Tibial artery (tissue), 4 donors: Measurements from ENCODE around the gene BCKDHA.
"Not testable (repeated sequence)": the region's sequence is repeated elsewhere in the genome, so short reads cannot be mapped to it uniquely, and the experiment has no call there.

Experiments
- DNase-seq, 2 donors: peaks; one replicate each; pipeline ENCODE4 v3.0.0-alpha.2; 2019
- H3K27ac ChIP-seq, 2 donors: fragments of 200-600 bp; sonication (generic) in 1 of 2; 1 replicate in 1 of 2; 2 replicates in 1 of 2; pipeline ENCODE4 v1.5.1; 2018 to 2019; ENCODE audit warnings: mild to moderate bottlenecking in 1 of 2
- H3K27me3 ChIP-seq, 2 donors: fragments of 200-600 bp; sonication (generic) in 1 of 2; one replicate each; pipeline versions ENCODE4 v1.5.1 to v1.6.0; 2016 to 2019
- H3K36me3 ChIP-seq, 3 donors: fragments of 200-600 bp; sonication (generic) in 2 of 3; one replicate each; pipeline ENCODE4 v1.5.1; 2016 to 2019; ENCODE audit warnings: mild to moderate bottlenecking in 2 of 3
- H3K4me1 ChIP-seq, 4 donors: fragments of 200-600 bp; sonication (generic) in 2 of 4; 1 replicate in 3 of 4; 2 replicates in 1 of 4; pipeline ENCODE4 v1.5.1; 2016 to 2019
- H3K4me3 ChIP-seq, 2 donors: fragments of 200-600 bp; sonication (generic) in 1 of 2; 1 replicate in 1 of 2; 2 replicates in 1 of 2; pipeline ENCODE4 v1.5.1; 2018 to 2019; ENCODE audit warnings: mild to moderate bottlenecking in 2 of 2
- H3K9me3 ChIP-seq, 3 donors: fragments of 200-600 bp; sonication (generic) in 1 of 3; one replicate each; pipeline ENCODE4 v1.5.1; 2016 to 2019
- CTCF ChIP-seq, 2 experiments: fragments of 200-600 bp in 1 of 2; fragments of 450-650 bp in 1 of 2; IDR thresholded peaks; one replicate each; pipeline ENCODE4 v1.5.1; 2017 to 2019; ENCODE audit warnings: antibody characterized with exemption in 2 of 2, mild to moderate bottlenecking in 1 of 2, moderate library complexity in 1 of 2
- intact Hi-C: fragments of 100-400 bp; cut with DNase I; formaldehyde crosslinking; loops from one replicate; pipeline ENCODE4 v1.15.0; 2023; ENCODE audit warnings: low total_unique reads

Gene BCKDHA

DNA sequence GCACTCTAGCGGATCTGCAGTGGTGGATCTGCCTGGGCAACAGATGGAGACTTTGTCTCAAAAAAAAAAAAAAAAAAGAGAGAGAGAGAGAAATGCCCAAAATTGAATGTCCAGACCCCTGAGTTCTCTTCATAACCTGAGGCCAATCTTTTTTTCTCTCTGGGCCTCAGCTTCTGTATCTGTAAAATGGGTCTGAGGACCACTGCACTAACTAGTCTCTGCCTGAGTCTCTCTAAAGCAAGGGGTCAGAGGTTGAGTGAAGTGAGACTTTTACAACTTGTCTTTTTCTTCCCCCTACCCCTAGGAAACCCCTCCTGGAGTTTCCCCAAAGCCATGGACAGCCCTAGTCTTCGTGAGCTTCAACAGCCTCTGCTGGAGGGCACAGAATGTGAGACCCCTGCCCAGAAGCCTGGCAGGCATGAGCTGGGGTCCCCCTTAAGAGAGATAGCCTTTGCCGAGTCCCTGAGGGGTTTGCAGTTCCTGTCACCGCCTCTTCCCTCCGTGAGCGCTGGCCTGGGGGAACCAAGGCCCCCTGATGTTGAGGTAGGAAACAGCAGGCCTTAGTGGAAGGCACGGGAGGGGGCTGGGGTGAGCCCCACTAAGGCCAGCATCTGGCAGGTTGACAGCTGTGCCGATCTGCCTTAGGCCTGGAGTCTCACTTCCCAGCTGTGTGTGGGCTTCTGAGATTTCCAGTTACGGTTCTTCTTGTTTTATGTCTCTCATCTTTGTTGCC is 19.5 kb upstream of the BCKDHA start:
- Histone ChIP-seq H3K4me3 (no peak overlapping the region), H3K4me1 (peaks cover 0 to 27% (median 15%) of the 10 kb centered on the region in 4 donors), H3K36me3 (peaks cover 0 to 19% (median 0%) of the 10 kb centered on the region in 3 donors), H3K27me3 (no peaks in the 10 kb centered on the region), H3K27ac (no peak overlapping the region), H3K9me3 (no peaks in the 10 kb centered on the region)
- no peak for DNase-seq
- intact Hi-C loops, result no loop called here
- TF ChIP-seq CTCF (IDR thresholded peaks at IDR 0.05), result no peak

- H3K27me3 ChIP-seq, intact Hi-C loops, H3K4me1 ChIP-seq, H3K4me3 ChIP-seq, H3K9me3 ChIP-seq, DNase-seq, H3K27ac ChIP-seq: not testable (repeated sequence)
- peaks cover 3 to 52% (median 18%) of the 10 kb centered on the region in 3 donors for H3K36me3 ChIP-seq
Observed at GRCh38 chr19:41381536-41381935, 16.1 kb upstream of the BCKDHA start.

- H3K9me3 ChIP-seq, result no peaks in the 10 kb centered on the region
- H3K36me3 ChIP-seq, result peaks cover 10 to 74% (median 28%) of the 10 kb centered on the region in 3 donors
- no peak for DNase-seq
- intact Hi-C loops, result no loop called here
- H3K4me1 ChIP-seq, result no peaks in the 10 kb centered on the region
- H3K4me3 ChIP-seq, result no peak overlapping the region
- TF ChIP-seq CTCF (IDR thresholded peaks at IDR 0.05), result no peak
- H3K27ac ChIP-seq, result no peak overlapping the region
- no peaks in the 10 kb centered on the region for H3K27me3 ChIP-seq
Observed at GRCh38 chr19:41384351-41384750, 13.3 kb upstream of the BCKDHA start.

DNA sequence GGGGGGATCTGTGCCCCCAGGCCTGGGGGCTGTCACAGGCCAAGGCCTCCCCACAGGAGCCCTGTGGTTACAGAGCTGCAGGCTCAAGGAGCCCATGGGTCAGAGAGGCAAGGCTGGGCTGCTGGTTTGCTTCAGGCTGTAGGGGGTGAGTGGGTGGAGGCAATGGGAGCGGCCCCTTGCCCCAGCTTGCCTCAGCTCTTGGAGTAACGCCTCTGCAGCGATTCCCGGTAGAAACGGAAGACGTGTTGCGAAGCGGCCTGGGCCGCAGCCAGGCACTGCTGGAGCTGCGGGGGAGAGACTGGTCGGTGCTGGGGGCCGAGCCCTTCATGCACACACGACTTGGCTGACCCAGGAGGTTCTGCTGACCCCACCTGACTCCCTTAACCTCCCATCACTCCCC is 11.2 kb upstream of the BCKDHA start:
- DNase-seq, result no peak
- Histone ChIP-seq H3K4me3 (no peak overlapping the region), H3K9me3 (no peaks in the 10 kb centered on the region), H3K27ac (no peak overlapping the region), H3K27me3 (no peaks in the 10 kb centered on the region), H3K36me3 (peaks cover 20 to 94% (median 48%) of the 10 kb centered on the region in 3 donors), H3K4me1 (no peaks in the 10 kb centered on the region)
- intact Hi-C loops, result no loop called here
- TF ChIP-seq CTCF (IDR thresholded peaks at IDR 0.05), result no peak

DNA sequence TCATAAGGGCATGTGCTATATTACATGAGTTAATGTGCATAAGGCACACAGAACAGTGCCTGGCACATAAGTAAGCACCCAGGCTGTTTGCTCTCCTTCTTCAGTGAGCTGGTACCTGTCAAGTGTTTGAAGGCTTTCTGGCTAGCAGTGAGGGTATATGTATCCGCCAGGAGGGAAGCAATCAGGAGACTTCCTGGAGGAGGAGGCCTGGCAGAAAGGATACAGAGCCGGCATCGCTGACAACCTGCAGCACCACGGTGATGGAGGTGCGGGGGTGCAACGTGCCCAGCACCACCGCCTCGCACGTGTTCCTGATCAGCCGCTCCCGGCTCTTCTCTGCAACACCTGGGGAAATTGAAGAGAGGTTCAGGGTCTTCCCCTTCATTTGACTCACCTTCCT is 6.0 kb upstream of the BCKDHA start:
- no peak overlapping the region for H3K4me3 ChIP-seq
- H3K27ac ChIP-seq, result no peak overlapping the region
- intact Hi-C loops, result no loop called here
- no peaks in the 10 kb centered on the region for H3K27me3 ChIP-seq
- no peaks in the 10 kb centered on the region for H3K9me3 ChIP-seq
- H3K36me3 ChIP-seq, result peaks cover 24 to 62% (median 37%) of the 10 kb centered on the region in 3 donors
- no peak for TF ChIP-seq CTCF (IDR thresholded peaks at IDR 0.05)
- no peak for DNase-seq
- H3K4me1 ChIP-seq, result peaks cover 0 to 14% (median 6%) of the 10 kb centered on the region in 4 donors

DNA sequence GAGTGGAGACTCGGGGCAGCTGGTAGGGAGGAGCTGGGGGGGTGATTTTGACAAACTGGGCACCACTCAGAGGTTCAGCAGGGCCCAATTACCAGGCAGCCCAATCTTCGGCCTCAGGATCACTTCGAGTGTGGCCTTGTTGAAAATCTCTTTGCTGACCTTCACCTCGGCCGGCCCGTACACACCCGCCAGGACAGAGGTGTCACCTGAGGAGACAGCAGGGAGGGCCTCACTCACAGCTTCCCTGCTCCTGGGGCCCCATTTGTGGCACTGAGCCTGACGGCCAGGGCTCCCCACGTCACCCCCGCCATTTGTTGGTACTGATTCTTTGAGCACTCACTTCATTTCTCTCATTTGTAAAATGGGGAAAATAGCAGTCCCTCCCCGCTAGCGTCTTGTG is 4.8 kb upstream of the BCKDHA start:
- peaks cover 0 to 18% (median 8%) of the 10 kb centered on the region in 4 donors for H3K4me1 ChIP-seq
- intact Hi-C loops, result no loop called here
- H3K36me3 ChIP-seq, result peaks cover 21 to 51% (median 29%) of the 10 kb centered on the region in 3 donors
- no peak overlapping the region for H3K27ac ChIP-seq
- no peaks in the 10 kb centered on the region for H3K27me3 ChIP-seq
- TF ChIP-seq CTCF (IDR thresholded peaks at IDR 0.05), result no peak
- H3K9me3 ChIP-seq, result no peaks in the 10 kb centered on the region
- no peak overlapping the region for H3K4me3 ChIP-seq
- DNase-seq, result no peak
